K562 (cell line): ENCODE data around the gene COX6B1. TPM values are rescaled to one million over a fixed set of nuclear protein-coding genes. Genes with fewer than 3 reads are reported as not detected.
A peak's percentile ranks its signal among the peaks of the same experiment; 100 is the strongest.

Experiments used
- ARHGAP35 ChIP-seq: fragments of 450-650 bp; IDR thresholded peaks from 2 replicates; pipeline ENCODE4 v1.6.1; 2018; ENCODE audit not compliant: partially characterized antibody
- ASH1L ChIP-seq: fragments of 450-650 bp; IDR thresholded peaks from 2 replicates; pipeline ENCODE4 v1.6.1; 2018; ENCODE audit warnings: borderline replicate concordance, mild to moderate bottlenecking, low read depth; ENCODE audit not compliant: partially characterized antibody
- CBFA2T2 ChIP-seq: fragments of 450-650 bp; conservative IDR thresholded peaks from 2 replicates; pipeline ENCODE4 v1.6.1; 2017; ENCODE audit warnings: mild to moderate bottlenecking
- CREB1 ChIP-seq, 2 experiments: sonication (generic) in 1 of 2; formaldehyde crosslinking in 1 of 2; IDR thresholded peaks; 2 replicates each; pipeline versions ENCODE4 v1.6.1 to v1.8.0; 2012 to 2022; ENCODE audit warnings: inconsistent platforms in 1 of 2, mild to moderate bottlenecking in 1 of 2, missing genetic modification reagents in 1 of 2, moderate library complexity in 1 of 2
- E2F1 ChIP-seq: sonication (generic); formaldehyde crosslinking; IDR thresholded peaks from 2 replicates; pipeline ENCODE4 v1.8.1; 2023; ENCODE audit warnings: mild to moderate bottlenecking, missing genetic modification reagents, moderate library complexity
- ELF4 ChIP-seq: fragments of 450-650 bp; formaldehyde crosslinking; IDR thresholded peaks from 2 replicates; pipeline ENCODE4 v1.4.0; 2022; ENCODE audit warnings: missing genetic modification characterization
- HSF4 ChIP-seq: fragments of 250-450 bp; sonication (Bioruptor Pico); IDR thresholded peaks from 2 replicates; pipeline ENCODE4 v2.1.2; 2022; ENCODE audit warnings: mild to moderate bottlenecking, moderate library complexity, borderline replicate concordance
- MYC ChIP-seq, 2 experiments: fragments of 250-450 bp in 1 of 2; sonication (Bioruptor Pico) in 1 of 2; IDR thresholded peaks; 2 replicates each; pipeline versions ENCODE4 v1.5.1 to v1.6.1; 2012 to 2021; ENCODE audit warnings: low read depth in 2 of 2, borderline replicate concordance in 1 of 2, improper control_type of control experiment in 1 of 2, low read length in 1 of 2, mild to moderate bottlenecking in 1 of 2, moderate library complexity in 1 of 2
- NEUROD1 ChIP-seq: fragments of 150-350 bp; IDR thresholded peaks from 2 replicates; pipeline ENCODE4 v1.6.1; 2014; ENCODE audit warnings: borderline replicate concordance, low read length, low read depth; ENCODE audit not compliant: partially characterized antibody
- NR2C1 ChIP-seq, 2 experiments: fragments of 450-650 bp; IDR thresholded peaks; 2 replicates each; pipeline ENCODE4 v1.6.1; 2017; ENCODE audit warnings: mild to moderate bottlenecking in 2 of 2, antibody characterized with exemption in 1 of 2, inconsistent platforms in 1 of 2, missing compliant biosample characterization in 1 of 2, missing genetic modification characterization in 1 of 2
- POLR2G ChIP-seq: fragments of 200-400 bp; formaldehyde crosslinking; IDR thresholded peaks from 2 replicates; pipeline ENCODE4 v1.6.1; 2017; ENCODE audit warnings: low read depth, mild to moderate bottlenecking, antibody characterized with exemption, low read length, moderate library complexity
- RBBP5 ChIP-seq: fragments of 200-600 bp; sonication (generic); IDR thresholded peaks from 2 replicates; pipeline ENCODE4 v1.6.1; 2012; ENCODE audit warnings: borderline replicate concordance, mild to moderate bottlenecking, low read length, control low read depth, inconsistent platforms; ENCODE audit not compliant: insufficient read depth, poor library complexity, severe bottlenecking
- RBM25 ChIP-seq: fragments of 200-400 bp; formaldehyde crosslinking; IDR thresholded peaks from 2 replicates; pipeline ENCODE4 v1.6.1; 2018; ENCODE audit warnings: low read length, low read depth, moderate library complexity; ENCODE audit not compliant: severe bottlenecking
- RBM39 ChIP-seq: fragments of 200-400 bp; formaldehyde crosslinking; optimal IDR thresholded peaks from 2 replicates; pipeline ENCODE3; 2018; ENCODE audit warnings: low read depth, low read length
- RCOR1 ChIP-seq, 2 experiments: IDR thresholded peaks; 2 replicates each; pipeline ENCODE4 v1.6.1; 2012; ENCODE audit warnings: low read depth in 2 of 2, low read length in 2 of 2, borderline replicate concordance in 1 of 2, improper control_type of control experiment in 1 of 2
- SMARCB1 ChIP-seq: IDR thresholded peaks from 2 replicates; pipeline ENCODE4 v1.6.1; 2011; ENCODE audit warnings: improper control_type of control experiment, low read depth; ENCODE audit not compliant: insufficient read length
- ZEB2 ChIP-seq: fragments of 450-650 bp; IDR thresholded peaks from 2 replicates; pipeline ENCODE4 v1.6.1; 2016
- ZFX ChIP-seq: sonication (generic); formaldehyde crosslinking; IDR thresholded peaks from 2 replicates; pipeline ENCODE4 v1.8.0; 2022; ENCODE audit warnings: mild to moderate bottlenecking, missing genetic modification reagents, moderate library complexity
- ZNF780A ChIP-seq: fragments of 250-450 bp; sonication (Bioruptor Pico); IDR thresholded peaks from 2 replicates; pipeline ENCODE4 v1.5.0; 2021; ENCODE audit warnings: mild to moderate bottlenecking
- polyA plus RNA-seq, 8 experiments: library from polyadenylated mRNA; depleted of rRNA in 4 of 8; stranded (reverse) in 5 of 8; unstranded in 3 of 8; fragments of >200 nt; fragmentation: Nextera tagmentation in 2 of 8; fragmentation: Illumina TruSeq in 1 of 8; extraction: Ambion mirVana in 2 of 8; extraction: Trizol in 1 of 8; gene quantifications; 2 replicates each; pipeline versions ENCODE4 v1.2.1 to v1.2.3, GENCODE V29; 2011 to 2014; ENCODE audit warnings: inconsistent platforms in 1 of 8, missing spikeins in 1 of 8
- total RNA-seq, 7 experiments: library from RNA; depleted of rRNA in 6 of 7; stranded (reverse); fragments of >200 nt in 6 of 7; fragmentation: Illumina TruSeq in 2 of 7; extraction: Trizol in 2 of 7; gene quantifications; 2 replicates each; pipeline versions ENCODE4 v1.2.1 to v1.2.3, GENCODE V29; 2011 to 2021; ENCODE audit warnings: low replicate concordance in 1 of 7
- TF ChIP-seq, protein P1 (sequence below): fragments of 200-800 bp; sonication (Bioruptor generic); IDR thresholded peaks from 2 replicates; pipeline ENCODE4 v1.6.1; 2017; ENCODE audit warnings: missing genetic modification characterization, missing compliant biosample characterization
- TF ChIP-seq, protein P2 (sequence below): fragments of 200-800 bp; sonication (Bioruptor generic); IDR thresholded peaks from 2 replicates; pipeline ENCODE4 v1.6.1; 2017; ENCODE audit warnings: missing genetic modification characterization, missing compliant biosample characterization

Gene COX6B1
- total and polyA plus RNA-seq, 9 of the 15 experiments (the other 6 are each of a cell fraction or from before 2014, with no cell fraction given) = 777 to 2,393 (median 1,219) TPM

DNA sequence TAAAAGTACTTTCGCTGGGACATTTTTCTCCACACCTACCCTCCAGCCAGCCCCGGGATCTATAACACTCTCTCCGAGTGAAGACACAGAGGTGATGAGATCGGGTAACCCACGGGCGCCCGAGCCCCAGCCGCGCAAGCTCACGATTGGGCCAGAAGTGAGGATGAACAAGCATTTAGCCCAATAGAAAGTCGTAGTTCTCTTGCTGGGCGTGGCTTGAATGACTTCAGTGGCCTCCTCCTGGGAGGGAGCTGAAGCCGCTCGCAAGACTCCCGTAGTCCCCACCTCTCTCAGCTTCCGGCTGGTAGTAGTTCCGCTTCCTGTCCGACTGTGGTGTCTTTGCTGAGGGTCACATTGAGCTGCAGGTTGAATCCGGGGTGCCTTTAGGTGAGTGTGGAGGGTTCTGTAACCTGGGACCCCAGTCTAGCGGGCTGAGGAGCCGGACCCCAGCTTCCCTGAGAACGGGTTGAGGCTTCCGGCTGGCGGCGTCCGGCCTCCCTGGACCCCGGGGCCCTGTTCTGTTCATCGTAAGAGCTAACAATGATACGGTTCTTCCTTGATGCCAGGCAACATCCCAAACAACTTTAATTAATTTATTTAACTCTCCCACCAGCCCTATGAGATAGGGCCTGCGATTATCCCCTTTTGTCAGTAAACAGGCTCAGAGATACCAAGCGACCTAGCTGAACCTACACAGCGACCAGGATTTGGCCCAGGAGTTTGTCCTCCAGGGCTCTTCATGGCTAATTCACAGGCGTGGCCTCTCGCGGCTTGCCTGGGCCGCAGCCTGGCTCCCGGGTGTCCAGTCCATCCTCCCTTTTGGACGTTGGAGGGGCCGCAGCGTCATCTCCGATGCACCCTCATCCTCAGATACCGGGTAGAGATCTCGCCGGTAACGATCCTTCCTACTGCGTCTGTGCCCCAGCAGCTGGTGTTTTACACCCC is at the start of gene COX6B1 (continued):
- TF ChIP-seq, protein P1, sequence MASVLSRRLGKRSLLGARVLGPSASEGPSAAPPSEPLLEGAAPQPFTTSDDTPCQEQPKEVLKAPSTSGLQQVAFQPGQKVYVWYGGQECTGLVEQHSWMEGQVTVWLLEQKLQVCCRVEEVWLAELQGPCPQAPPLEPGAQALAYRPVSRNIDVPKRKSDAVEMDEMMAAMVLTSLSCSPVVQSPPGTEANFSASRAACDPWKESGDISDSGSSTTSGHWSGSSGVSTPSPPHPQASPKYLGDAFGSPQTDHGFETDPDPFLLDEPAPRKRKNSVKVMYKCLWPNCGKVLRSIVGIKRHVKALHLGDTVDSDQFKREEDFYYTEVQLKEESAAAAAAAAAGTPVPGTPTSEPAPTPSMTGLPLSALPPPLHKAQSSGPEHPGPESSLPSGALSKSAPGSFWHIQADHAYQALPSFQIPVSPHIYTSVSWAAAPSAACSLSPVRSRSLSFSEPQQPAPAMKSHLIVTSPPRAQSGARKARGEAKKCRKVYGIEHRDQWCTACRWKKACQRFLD (CRISPR knock-in tag) = no peak
- TF ChIP-seq RBBP5 = peak; percentile 64
- no peak for TF ChIP-seq CBFA2T2
- no peak for TF ChIP-seq ZEB2
- TF ChIP-seq ASH1L = peak; percentile 84
- 0 out of 2 replicates have a peak, but pooled peaks have one; percentile 18 for TF ChIP-seq CREB1 (IDR thresholded peaks at IDR 0.05)
- no peak for TF ChIP-seq CREB1 (CRISPR knock-in tag; IDR thresholded peaks at IDR 0.05)
- TF ChIP-seq HSF4 = no peak
- peak; percentile 66; the same call in 1 of the 2 replicates for TF ChIP-seq ELF4 (CRISPR knock-in tag)
- TF ChIP-seq SMARCB1 = no peak
- 0 out of 2 replicates have a peak, but pooled peaks have one; percentile 15 for TF ChIP-seq NR2C1 (IDR thresholded peaks at IDR 0.05)
- peak; percentile 24; the same call in 1 of the 2 replicates for TF ChIP-seq NR2C1 (tag; IDR thresholded peaks at IDR 0.05)
- no peak for TF ChIP-seq ZNF780A
- TF ChIP-seq MYC (IDR thresholded peaks at IDR 0.05; ENCODE audit: low read depth, low read length) = peak; percentile 62
- 0 out of 2 replicates have a peak, but pooled peaks have one; percentile 19 for TF ChIP-seq MYC (CRISPR knock-in tag; IDR thresholded peaks at IDR 0.05; ENCODE audit: borderline replicate concordance, low read depth)
- TF ChIP-seq RBM25 = peak; percentile 88
- no peak for TF ChIP-seq RCOR1 (IDR thresholded peaks at IDR 0.05; ENCODE audit: borderline replicate concordance in 1 of 2, low read depth in 2 of 2, low read length in 2 of 2)
- TF ChIP-seq E2F1 (CRISPR knock-in tag) = no peak
- TF ChIP-seq RBM39 = no peak
- no peak for TF ChIP-seq ARHGAP35
- TF ChIP-seq, protein P2, sequence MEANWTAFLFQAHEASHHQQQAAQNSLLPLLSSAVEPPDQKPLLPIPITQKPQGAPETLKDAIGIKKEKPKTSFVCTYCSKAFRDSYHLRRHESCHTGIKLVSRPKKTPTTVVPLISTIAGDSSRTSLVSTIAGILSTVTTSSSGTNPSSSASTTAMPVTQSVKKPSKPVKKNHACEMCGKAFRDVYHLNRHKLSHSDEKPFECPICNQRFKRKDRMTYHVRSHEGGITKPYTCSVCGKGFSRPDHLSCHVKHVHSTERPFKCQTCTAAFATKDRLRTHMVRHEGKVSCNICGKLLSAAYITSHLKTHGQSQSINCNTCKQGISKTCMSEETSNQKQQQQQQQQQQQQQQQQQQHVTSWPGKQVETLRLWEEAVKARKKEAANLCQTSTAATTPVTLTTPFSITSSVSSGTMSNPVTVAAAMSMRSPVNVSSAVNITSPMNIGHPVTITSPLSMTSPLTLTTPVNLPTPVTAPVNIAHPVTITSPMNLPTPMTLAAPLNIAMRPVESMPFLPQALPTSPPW = peak; percentile 62
- TF ChIP-seq POLR2G = peak; percentile 77
- peak; percentile 69 for TF ChIP-seq NEUROD1
- peak; percentile 79 for TF ChIP-seq ZFX
